Body of pancreas (tissue), 4 donors: ENCODE results near the gene COL8A1. TPM values are rescaled to one million over a fixed set of nuclear protein-coding genes. Genes with fewer than 3 reads are reported as not detected.
A peak's percentile ranks its signal among the peaks of the same experiment; 100 is the strongest.

ENCODE experiments used
- ATAC-seq: fragments of 150-250 bp; one replicate; pipeline ENCODE4 v1.9.1; 2016
- DNase-seq, 4 donors: peaks; one replicate each; pipeline ENCODE4 v3.0.0-alpha.2; 2019
- H3K27ac ChIP-seq, 4 donors: fragments of 200-600 bp; sonication (generic); 1 replicate in 3 of 4; 2 replicates in 1 of 4; pipeline versions ENCODE4 v1.5.1 to v1.6.1; 2016 to 2019; ENCODE audit warnings: mild to moderate bottlenecking in 1 of 4, mixed read lengths in 1 of 4, moderate library complexity in 1 of 4
- H3K27me3 ChIP-seq, 2 donors: fragments of 200-600 bp; sonication (generic); one replicate each; pipeline ENCODE4 v1.6.0; 2016; ENCODE audit warnings: mild to moderate bottlenecking in 1 of 2
- H3K36me3 ChIP-seq, 2 donors: fragments of 200-600 bp; sonication (generic); replicated peaks in 1 of 2; 2 replicates each; pipeline ENCODE4 v1.5.1; 2016; ENCODE audit warnings: low read depth in 2 of 2; ENCODE audit not compliant: insufficient read depth in 1 of 2
- H3K4me1 ChIP-seq: fragments of 200-600 bp; sonication (generic); one replicate; pipeline ENCODE4 v1.6.0; 2016
- H3K4me3 ChIP-seq, 2 donors: fragments of 200-600 bp; sonication (generic); 1 replicate in 1 of 2; 2 replicates in 1 of 2; pipeline ENCODE4 v1.5.1; 2016 to 2019
- H3K9me3 ChIP-seq, 3 donors: fragments of 200-600 bp; sonication (generic); 1 replicate in 2 of 3; 2 replicates in 1 of 3; pipeline ENCODE4 v1.5.1; 2016
- CTCF ChIP-seq, 7 experiments: fragments of 450-650 bp in 4 of 7; fragments of 200-600 bp in 3 of 7; sonication (generic) in 3 of 7; IDR thresholded peaks; one replicate each; pipeline ENCODE4 v1.5.1; 2016 to 2019; ENCODE audit warnings: antibody characterized with exemption in 7 of 7
- POLR2A ChIP-seq, 3 donors: fragments of 450-650 bp; IDR thresholded peaks; one replicate each; pipeline ENCODE4 v1.6.1; 2016; ENCODE audit warnings: antibody characterized with exemption in 3 of 3, mild to moderate bottlenecking in 2 of 3
- WGBS, 2 donors: methylation state at CpG; one replicate each; pipeline ENCODE4 v1.1.5; 2017; 5-methylcytosine and 5-hydroxymethylcytosine counted together
- intact Hi-C: fragments of 100-400 bp; cut with DNase I; formaldehyde crosslinking; loops from one replicate; pipeline ENCODE4 v1.15.1; 2023
- total RNA-seq, 2 donors: library from RNA; depleted of rRNA; stranded (reverse); fragments of >200 nt; gene quantifications; one replicate each; pipeline ENCODE4 v1.1.0, GENCODE V29; 2016

The COL8A1 gene
- total RNA-seq, 2 donors from 2014 or later = 0.99 to 5.4 TPM

DNA sequence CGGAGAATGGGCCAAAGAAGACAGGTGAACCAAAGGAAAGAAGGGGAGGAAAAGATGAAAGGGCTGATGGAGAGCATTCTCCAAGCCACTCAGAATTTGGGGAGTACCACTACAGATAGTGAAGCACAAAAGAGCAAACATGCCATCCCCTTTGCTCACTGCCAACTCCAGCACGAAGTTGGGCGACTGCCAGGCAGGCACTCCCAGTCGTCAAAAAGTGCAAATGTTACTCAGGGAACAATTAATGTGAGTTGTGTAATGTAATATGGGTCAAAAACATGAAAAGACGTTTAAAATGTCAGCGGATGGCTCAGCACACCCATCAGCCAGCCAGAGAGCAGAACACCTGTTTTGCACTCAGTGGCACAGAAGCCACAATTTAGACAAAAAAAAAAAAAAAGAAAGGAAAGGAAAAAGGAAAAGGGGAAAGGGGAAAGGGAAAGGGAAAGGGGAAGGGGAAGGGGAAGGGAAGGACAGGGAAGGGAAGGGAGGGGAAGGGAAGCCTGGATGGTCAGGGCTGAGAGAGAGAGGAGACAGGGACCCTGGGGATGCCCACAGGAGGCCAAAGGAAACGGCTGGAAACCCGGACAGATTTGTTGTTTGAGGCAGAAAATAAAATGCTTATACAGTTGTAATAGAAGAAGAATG is 82.7 kb downstream of the COL8A1 start:
- Histone ChIP-seq H3K4me1 (no peaks in the 10 kb centered on the region), H3K27ac (no peak overlapping the region), H3K36me3 (no peaks in the 10 kb centered on the region), H3K4me3 (no peak overlapping the region), H3K27me3 (no peaks in the 10 kb centered on the region), H3K9me3 (no peaks in the 10 kb centered on the region)
- WGBS, 2 donors = 19 to 23% methylated on average over 8 of the region's 8 CpGs
- TF ChIP-seq POLR2A (IDR thresholded peaks at IDR 0.05) = no peak
- TF ChIP-seq CTCF (IDR thresholded peaks at IDR 0.05) = no peak
- ATAC-seq = no peak
- intact Hi-C loops = no loop called here
- DNase-seq = peak in 1 of 4 donors; percentile 5

GRCh38 chr3:99721633-99722007 is 83.2 kb downstream of the COL8A1 start:
- no peaks in the 10 kb centered on the region for H3K27me3 ChIP-seq
- WGBS, 2 donors = 52 to 53% methylated on average over 2 of the region's 2 CpGs
- no peak overlapping the region for H3K4me3 ChIP-seq
- no peak overlapping the region for H3K27ac ChIP-seq
- ATAC-seq (no peak), DNase-seq (no peak)
- no peaks in the 10 kb centered on the region for H3K4me1 ChIP-seq
- no peaks in the 10 kb centered on the region for H3K36me3 ChIP-seq
- TF ChIP-seq POLR2A (IDR thresholded peaks at IDR 0.05) (no peak), CTCF (IDR thresholded peaks at IDR 0.05) (no peak)
- intact Hi-C loops = no loop called here
- H3K9me3 ChIP-seq = no peaks in the 10 kb centered on the region

DNA sequence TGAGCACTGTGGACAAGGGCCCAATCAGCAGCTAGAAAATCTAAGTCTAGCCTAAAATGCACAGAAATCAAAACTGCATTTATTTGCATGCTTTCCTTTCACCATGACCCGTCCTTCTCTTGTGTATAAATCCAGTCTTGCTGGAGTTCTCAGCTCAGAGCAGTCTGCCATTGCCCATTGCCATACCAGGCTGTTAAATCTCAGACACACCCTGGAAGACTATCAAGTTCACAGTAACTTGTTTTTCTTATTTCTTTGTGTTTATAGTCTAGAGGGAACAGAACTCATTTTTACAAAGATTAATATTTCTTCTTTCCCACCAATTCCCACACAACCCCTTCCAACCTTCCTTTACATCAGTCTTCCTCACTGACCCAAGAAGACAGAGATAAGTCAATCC is 85.9 kb downstream of the COL8A1 start:
- Histone ChIP-seq H3K27me3 (no peaks in the 10 kb centered on the region), H3K27ac (no peak overlapping the region), H3K9me3 (no peaks in the 10 kb centered on the region), H3K36me3 (no peaks in the 10 kb centered on the region), H3K4me3 (no peak overlapping the region), H3K4me1 (no peaks in the 10 kb centered on the region)
- WGBS, 2 donors = 7 to 25% methylated on average over 1 of the region's 1 CpG
- ATAC-seq (no peak), DNase-seq (no peak)
- intact Hi-C loops = no loop called here
- no peak for TF ChIP-seq POLR2A (IDR thresholded peaks at IDR 0.05)
- TF ChIP-seq CTCF (IDR thresholded peaks at IDR 0.05) = no peak

DNA sequence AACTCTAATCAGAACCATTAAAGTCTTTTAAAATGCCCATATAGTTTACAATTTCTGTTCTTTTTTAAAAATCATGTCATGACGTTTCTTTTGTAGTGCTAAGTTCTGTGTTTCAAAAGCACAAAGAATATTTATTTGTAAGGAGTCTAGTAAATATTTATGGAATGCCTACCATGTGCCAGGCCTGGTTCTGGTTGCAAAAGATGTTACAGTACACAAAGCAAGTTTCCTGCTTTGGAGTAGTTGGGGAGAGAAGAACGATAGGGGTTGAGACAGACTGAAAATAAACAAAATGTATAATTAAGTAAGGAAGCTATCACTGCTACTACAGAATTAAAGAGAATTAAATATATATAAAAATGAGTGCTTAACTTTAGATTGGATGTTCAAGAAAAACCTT is 92.5 kb downstream of the COL8A1 start:
- ATAC-seq = no peak

More for the DNA sequence above, 92.5 kb downstream of the COL8A1 start:
- Histone ChIP-seq H3K4me3 (no peak overlapping the region), H3K9me3 (no peaks in the 10 kb centered on the region), H3K27ac (no peak overlapping the region), H3K27me3 (no peaks in the 10 kb centered on the region), H3K4me1 (no peaks in the 10 kb centered on the region), H3K36me3 (no peaks in the 10 kb centered on the region)
- TF ChIP-seq POLR2A (IDR thresholded peaks at IDR 0.05) = no peak
- no peak for TF ChIP-seq CTCF (IDR thresholded peaks at IDR 0.05)
- WGBS, 2 donors = 36 to 38% methylated on average over 2 of the region's 2 CpGs
- intact Hi-C loops = no loop called here
- DNase-seq = no peak
